GM23338 (cell line): ENCODE results near the gene GRIN1. TPM values are rescaled to one million over a fixed set of nuclear protein-coding genes. Genes with fewer than 3 reads are reported as not detected.

Experiments used
- ATAC-seq: fragments of 200-7000 bp; cut with Tn5 transposase; 3 replicates; pipeline ENCODE4 v1.9.1; 2020
- DNase-seq: peaks from one replicate; pipeline ENCODE4 v3.0.0-alpha.2; 2015; ENCODE audit warnings: low spot score
- H2AFZ ChIP-seq: fragments of 200-600 bp; sonication (generic); 2 replicates; pipeline ENCODE4 v1.8.0; 2016; ENCODE audit warnings: antibody characterized with exemption, mild to moderate bottlenecking, moderate library complexity
- H3F3A ChIP-seq: fragments of 200-600 bp; sonication (generic); replicated peaks from 2 replicates; pipeline ENCODE4 v1.8.0; 2017; ENCODE audit warnings: antibody characterized with exemption, mixed run types, low read depth
- H3K27ac ChIP-seq: fragments of 200-600 bp; sonication (generic); 2 replicates; pipeline ENCODE4 v1.6.1; 2016; ENCODE audit warnings: low read depth
- H3K27me3 ChIP-seq: fragments of 200-600 bp; sonication (generic); 2 replicates; pipeline ENCODE4 v1.8.0; 2016; ENCODE audit warnings: mild to moderate bottlenecking, mixed run types, moderate library complexity; ENCODE audit not compliant: insufficient read depth
- H3K36me3 ChIP-seq: fragments of 200-600 bp; sonication (generic); 2 replicates; pipeline ENCODE4 v1.8.0; 2016; ENCODE audit warnings: mild to moderate bottlenecking; ENCODE audit not compliant: insufficient read depth
- H3K4me1 ChIP-seq: fragments of 200-600 bp; sonication (generic); 2 replicates; pipeline ENCODE4 v1.8.0; 2016; ENCODE audit warnings: mild to moderate bottlenecking, moderate library complexity; ENCODE audit not compliant: insufficient read depth
- H3K4me2 ChIP-seq: fragments of 200-600 bp; sonication (generic); 2 replicates; pipeline ENCODE4 v1.7.1; 2017; ENCODE audit warnings: mixed run types
- H3K4me3 ChIP-seq: fragments of 200-600 bp; sonication (generic); 2 replicates; pipeline ENCODE4 v1.6.1; 2016; ENCODE audit warnings: mixed run types
- H3K79me2 ChIP-seq: fragments of 200-600 bp; sonication (generic); replicated peaks from 2 replicates; pipeline ENCODE4 v1.8.0; 2017; ENCODE audit warnings: mild to moderate bottlenecking; ENCODE audit not compliant: insufficient read depth
- H3K9me2 ChIP-seq: fragments of 200-600 bp; sonication (generic); 2 replicates; pipeline ENCODE4 v1.8.0; 2017; ENCODE audit not compliant: insufficient read depth
- H4K20me1 ChIP-seq: fragments of 200-600 bp; sonication (generic); replicated peaks from 2 replicates; pipeline ENCODE4 v1.8.0; 2017; ENCODE audit warnings: mild to moderate bottlenecking; ENCODE audit not compliant: insufficient read depth
- H3K27ac Mint-ChIP-seq: 2 replicates; pipeline ENCODE4 v1.8.0; 2020; ENCODE audit warnings: inconsistent platforms, mild to moderate bottlenecking, moderate library complexity, mixed read lengths
- H3K27me3 Mint-ChIP-seq: 3 replicates; pipeline ENCODE4 v1.8.0; 2022; ENCODE audit warnings: low read depth, mild to moderate bottlenecking, moderate library complexity, mixed read lengths, inconsistent platforms; ENCODE audit not compliant: insufficient read depth, poor library complexity
- H3K36me3 Mint-ChIP-seq: 3 replicates; pipeline ENCODE4 v1.8.0; 2021; ENCODE audit warnings: low read depth, mild to moderate bottlenecking, inconsistent platforms, moderate library complexity, mixed read lengths
- H3K4me1 Mint-ChIP-seq: 3 replicates; pipeline ENCODE4 v1.8.0; 2020; ENCODE audit warnings: mild to moderate bottlenecking, inconsistent platforms, mixed read lengths
- H3K4me3 Mint-ChIP-seq: 3 replicates; pipeline ENCODE4 v1.8.0; 2021; ENCODE audit warnings: moderate library complexity, mild to moderate bottlenecking, inconsistent platforms, mixed read lengths
- H3K9me3 Mint-ChIP-seq: 3 replicates; pipeline ENCODE4 v1.8.0; 2020; ENCODE audit warnings: moderate library complexity, mild to moderate bottlenecking, inconsistent platforms, mixed read lengths
- CREB1 ChIP-seq: fragments of 250-450 bp; sonication (Bioruptor Pico); IDR thresholded peaks from 2 replicates; pipeline ENCODE4 v1.5.0; 2020; ENCODE audit warnings: low read depth, mild to moderate bottlenecking, moderate library complexity
- EZH2 ChIP-seq: fragments of 200-600 bp; sonication (generic); IDR thresholded peaks from one replicate; pipeline ENCODE4 v1.8.0; 2017; ENCODE audit warnings: antibody characterized with exemption, mild to moderate bottlenecking, low read depth; ENCODE audit not compliant: unreplicated experiment
- EZH2phosphoT487 ChIP-seq: fragments of 200-600 bp; sonication (generic); IDR thresholded peaks from one replicate; pipeline ENCODE4 v1.8.1; 2018; ENCODE audit warnings: antibody characterized with exemption; ENCODE audit not compliant: unreplicated experiment
- JUNB ChIP-seq: IDR thresholded peaks from one replicate; pipeline ENCODE4 v1.6.1; 2016; ENCODE audit warnings: antibody characterized with exemption; ENCODE audit not compliant: unreplicated experiment
- NANOG ChIP-seq: IDR thresholded peaks from 2 replicates; pipeline ENCODE4 v1.6.1; 2016; ENCODE audit warnings: antibody characterized with exemption, borderline replicate concordance
- POLR2AphosphoS5 ChIP-seq: IDR thresholded peaks from 2 replicates; pipeline ENCODE4 v1.6.1; 2016; ENCODE audit warnings: antibody characterized with exemption, low read depth
- REST ChIP-seq: IDR thresholded peaks from one replicate; pipeline ENCODE4 v1.6.1; 2018; ENCODE audit warnings: antibody characterized with exemption; ENCODE audit not compliant: unreplicated experiment
- STAT1 ChIP-seq: IDR thresholded peaks from one replicate; pipeline ENCODE4 v1.6.1; 2016; ENCODE audit warnings: antibody characterized with exemption; ENCODE audit not compliant: unreplicated experiment
- ZNF114 ChIP-seq: fragments of 250-450 bp; sonication (Bioruptor Pico); IDR thresholded peaks from 2 replicates; pipeline ENCODE4 v1.5.0; 2020; ENCODE audit warnings: mild to moderate bottlenecking, moderate library complexity
- ZNF331 ChIP-seq: fragments of 250-450 bp; sonication (Bioruptor Pico); IDR thresholded peaks from 2 replicates; pipeline ENCODE4 v1.5.0; 2020; ENCODE audit warnings: low read depth, mild to moderate bottlenecking, moderate library complexity
- ZNF462 ChIP-seq: fragments of 250-450 bp; sonication (Bioruptor Pico); IDR thresholded peaks from 2 replicates; pipeline ENCODE4 v1.5.0; 2020; ENCODE audit warnings: mild to moderate bottlenecking, moderate library complexity
- polyA plus RNA-seq: library from polyadenylated mRNA; unstranded; fragments of >200 nt; fragmentation: Nextera tagmentation; extraction: Ambion mirVana; gene quantifications from 2 replicates; pipeline ENCODE4 v1.2.1, GENCODE V29; 2016
- total RNA-seq: library from RNA; depleted of rRNA; stranded (reverse); fragments of >200 nt; shearing (Covaris generic); gene quantifications from 2 replicates; pipeline ENCODE4 v1.2.3, GENCODE V29; 2014
- TF ChIP-seq, protein P1 (sequence below), 2 experiments: fragments of 200-600 bp in 1 of 2; sonication (generic) in 1 of 2; conservative IDR thresholded peaks; 2 replicates each; pipeline versions ENCODE4 v1.5.1 to v1.6.1; 2016 to 2017; ENCODE audit warnings: antibody characterized with exemption in 2 of 2, low read depth in 2 of 2, mild to moderate bottlenecking in 2 of 2, moderate library complexity in 1 of 2
- TF ChIP-seq, protein P2 (sequence below): IDR thresholded peaks from 2 replicates; pipeline ENCODE4 v1.6.1; 2016; ENCODE audit warnings: antibody characterized with exemption

Gene GRIN1
- total and polyA plus RNA-seq, 2 experiments from 2014 or later = 2.7 to 5.5 TPM

DNA sequence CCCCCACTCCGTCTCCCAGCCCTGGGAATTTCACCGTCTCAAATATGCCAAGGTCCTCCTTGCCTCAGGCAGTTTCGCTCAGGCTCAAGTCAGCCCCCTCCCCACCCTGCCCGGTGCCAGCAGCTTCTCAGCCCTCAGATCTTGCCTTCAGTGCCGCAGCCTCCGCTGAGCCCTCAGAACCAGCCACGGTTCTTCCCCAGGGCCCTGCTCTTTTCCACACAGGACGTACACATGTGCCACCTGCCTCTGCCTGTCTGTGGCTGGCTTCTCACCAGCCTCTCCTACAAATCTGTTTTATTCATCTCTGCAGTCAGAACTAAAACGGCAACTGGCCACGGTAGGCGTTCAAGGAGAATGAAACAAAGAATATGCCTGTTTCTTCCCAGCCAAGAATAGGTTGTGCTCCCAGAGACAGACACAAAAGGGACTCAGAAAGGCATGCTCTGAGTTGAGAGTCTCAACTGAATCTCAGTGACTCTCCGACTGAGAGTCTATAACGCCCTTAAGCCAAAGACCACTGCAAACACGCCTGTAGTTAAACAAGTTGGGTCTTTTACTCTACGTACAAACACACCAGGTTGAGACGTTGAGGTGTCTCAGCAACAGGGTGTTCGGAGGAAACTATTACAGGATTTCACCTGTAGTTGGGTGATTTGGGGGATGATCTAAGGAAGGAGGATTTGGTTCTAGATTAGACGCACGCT, 10.6 kb upstream of the GRIN1 start:
- ATAC-seq = no peak

More for the DNA sequence above, 10.6 kb upstream of the GRIN1 start:
- Histone ChIP-seq H3K4me2 (peak overlapping the region; percentile 95), H3K27me3 (peaks cover 21% of the 10 kb centered on the region), H3K9me2 (no peaks in the 10 kb centered on the region), H3K4me3 (peak overlapping the region; percentile 82), H4K20me1 (no peaks in the 10 kb centered on the region; the same call in 1 of the 2 replicates), H3F3A (peaks cover 8% of the 10 kb centered on the region), H2AFZ (no peak overlapping the region), H3K79me2 (0 out of 2 replicates have a peak, but pooled peaks cover 8% of the 10 kb centered on the region), H3K27ac (no peak overlapping the region), H3K4me1 (peaks cover 10% of the 10 kb centered on the region; the same call in 1 of the 2 replicates), H3K36me3 (no peaks in the 10 kb centered on the region)
- peaks cover 15% of the 10 kb centered on the region for H3K4me1 Mint-ChIP-seq
- peak overlapping the region; percentile 89 for H3K4me3 Mint-ChIP-seq
- peaks cover 8% of the 10 kb centered on the region for H3K27me3 Mint-ChIP-seq
- TF ChIP-seq, protein P1, sequence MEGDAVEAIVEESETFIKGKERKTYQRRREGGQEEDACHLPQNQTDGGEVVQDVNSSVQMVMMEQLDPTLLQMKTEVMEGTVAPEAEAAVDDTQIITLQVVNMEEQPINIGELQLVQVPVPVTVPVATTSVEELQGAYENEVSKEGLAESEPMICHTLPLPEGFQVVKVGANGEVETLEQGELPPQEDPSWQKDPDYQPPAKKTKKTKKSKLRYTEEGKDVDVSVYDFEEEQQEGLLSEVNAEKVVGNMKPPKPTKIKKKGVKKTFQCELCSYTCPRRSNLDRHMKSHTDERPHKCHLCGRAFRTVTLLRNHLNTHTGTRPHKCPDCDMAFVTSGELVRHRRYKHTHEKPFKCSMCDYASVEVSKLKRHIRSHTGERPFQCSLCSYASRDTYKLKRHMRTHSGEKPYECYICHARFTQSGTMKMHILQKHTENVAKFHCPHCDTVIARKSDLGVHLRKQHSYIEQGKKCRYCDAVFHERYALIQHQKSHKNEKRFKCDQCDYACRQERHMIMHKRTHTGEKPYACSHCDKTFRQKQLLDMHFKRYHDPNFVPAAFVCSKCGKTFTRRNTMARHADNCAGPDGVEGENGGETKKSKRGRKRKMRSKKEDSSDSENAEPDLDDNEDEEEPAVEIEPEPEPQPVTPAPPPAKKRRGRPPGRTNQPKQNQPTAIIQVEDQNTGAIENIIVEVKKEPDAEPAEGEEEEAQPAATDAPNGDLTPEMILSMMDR (conservative IDR thresholded peaks at IDR 0.05; ENCODE audit: low read depth in 2 of 2) = no peak
- TF ChIP-seq ZNF331 (CRISPR knock-in tag) = no peak
- TF ChIP-seq STAT1 = no peak
- no peak for TF ChIP-seq POLR2AphosphoS5
- no peak for TF ChIP-seq EZH2phosphoT487
- no peak for TF ChIP-seq REST
- no peak for TF ChIP-seq EZH2
- no peak for TF ChIP-seq CREB1 (CRISPR knock-in tag)
- TF ChIP-seq NANOG = no peak
- TF ChIP-seq ZNF462 (CRISPR knock-in tag) = no peak
- no peak for TF ChIP-seq JUNB
- TF ChIP-seq ZNF114 = no peak
- TF ChIP-seq, protein P2, sequence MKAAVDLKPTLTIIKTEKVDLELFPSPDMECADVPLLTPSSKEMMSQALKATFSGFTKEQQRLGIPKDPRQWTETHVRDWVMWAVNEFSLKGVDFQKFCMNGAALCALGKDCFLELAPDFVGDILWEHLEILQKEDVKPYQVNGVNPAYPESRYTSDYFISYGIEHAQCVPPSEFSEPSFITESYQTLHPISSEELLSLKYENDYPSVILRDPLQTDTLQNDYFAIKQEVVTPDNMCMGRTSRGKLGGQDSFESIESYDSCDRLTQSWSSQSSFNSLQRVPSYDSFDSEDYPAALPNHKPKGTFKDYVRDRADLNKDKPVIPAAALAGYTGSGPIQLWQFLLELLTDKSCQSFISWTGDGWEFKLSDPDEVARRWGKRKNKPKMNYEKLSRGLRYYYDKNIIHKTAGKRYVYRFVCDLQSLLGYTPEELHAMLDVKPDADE = no peak
- no peaks in the 10 kb centered on the region; the same call in 2 of the 3 replicates for H3K36me3 Mint-ChIP-seq
- no peak for DNase-seq
- H3K9me3 Mint-ChIP-seq = no peaks in the 10 kb centered on the region; the same call in 2 of the 3 replicates
- H3K27ac Mint-ChIP-seq = no peak overlapping the region
